ENCODE measurements around the gene PROCA1.

Gene PROCA1

DNA sequence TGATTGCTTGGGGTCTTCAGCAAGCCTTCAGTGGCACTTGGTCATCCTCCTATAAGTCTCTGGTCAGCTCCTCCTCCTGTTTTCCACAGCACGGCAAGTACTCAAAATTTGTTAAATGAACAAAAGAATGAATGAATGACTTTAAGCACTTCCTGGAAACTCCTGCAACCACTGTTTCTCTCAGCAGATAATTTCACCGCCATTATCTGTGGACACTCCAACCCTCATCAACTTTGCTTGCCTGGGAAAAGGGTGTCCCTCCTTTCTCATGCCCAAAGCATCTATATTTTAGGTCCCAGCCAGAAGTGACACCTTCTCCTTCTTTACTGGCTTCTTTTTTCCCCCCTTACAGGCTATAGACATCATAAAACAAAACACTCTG, 4.4 kb downstream of the PROCA1 start:
- H3K4me3 ChIP-seq (ENCODE audit: low read depth, low read length): no peak overlapping the region
- DNase-seq (ENCODE audit: low read depth): no peak
- TF ChIP-seq MYC (IDR thresholded peaks at IDR 0.05; ENCODE audit: low read depth, low read length): no peak
- TF ChIP-seq, protein P1, sequence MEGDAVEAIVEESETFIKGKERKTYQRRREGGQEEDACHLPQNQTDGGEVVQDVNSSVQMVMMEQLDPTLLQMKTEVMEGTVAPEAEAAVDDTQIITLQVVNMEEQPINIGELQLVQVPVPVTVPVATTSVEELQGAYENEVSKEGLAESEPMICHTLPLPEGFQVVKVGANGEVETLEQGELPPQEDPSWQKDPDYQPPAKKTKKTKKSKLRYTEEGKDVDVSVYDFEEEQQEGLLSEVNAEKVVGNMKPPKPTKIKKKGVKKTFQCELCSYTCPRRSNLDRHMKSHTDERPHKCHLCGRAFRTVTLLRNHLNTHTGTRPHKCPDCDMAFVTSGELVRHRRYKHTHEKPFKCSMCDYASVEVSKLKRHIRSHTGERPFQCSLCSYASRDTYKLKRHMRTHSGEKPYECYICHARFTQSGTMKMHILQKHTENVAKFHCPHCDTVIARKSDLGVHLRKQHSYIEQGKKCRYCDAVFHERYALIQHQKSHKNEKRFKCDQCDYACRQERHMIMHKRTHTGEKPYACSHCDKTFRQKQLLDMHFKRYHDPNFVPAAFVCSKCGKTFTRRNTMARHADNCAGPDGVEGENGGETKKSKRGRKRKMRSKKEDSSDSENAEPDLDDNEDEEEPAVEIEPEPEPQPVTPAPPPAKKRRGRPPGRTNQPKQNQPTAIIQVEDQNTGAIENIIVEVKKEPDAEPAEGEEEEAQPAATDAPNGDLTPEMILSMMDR (IDR thresholded peaks at IDR 0.05; ENCODE audit: low read depth, low read length): no peak
- TF ChIP-seq, protein P2, sequence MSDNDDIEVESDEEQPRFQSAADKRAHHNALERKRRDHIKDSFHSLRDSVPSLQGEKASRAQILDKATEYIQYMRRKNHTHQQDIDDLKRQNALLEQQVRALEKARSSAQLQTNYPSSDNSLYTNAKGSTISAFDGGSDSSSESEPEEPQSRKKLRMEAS (IDR thresholded peaks at IDR 0.05; ENCODE audit: low read depth, low read length): no peak
- TF ChIP-seq POLR2A (IDR thresholded peaks at IDR 0.05; ENCODE audit: extremely low read depth, insufficient read length): no peak

GRCh38 chr17:28706471-28707338, 5.0 kb downstream of the PROCA1 start:
- TF ChIP-seq, protein P1 (IDR thresholded peaks at IDR 0.05; ENCODE audit: low read depth, low read length): no peak
- TF ChIP-seq POLR2A (IDR thresholded peaks at IDR 0.05; ENCODE audit: extremely low read depth, insufficient read length): no peak
- TF ChIP-seq, protein P2 (IDR thresholded peaks at IDR 0.05; ENCODE audit: low read depth, low read length): no peak
- TF ChIP-seq MYC (IDR thresholded peaks at IDR 0.05; ENCODE audit: low read depth, low read length): no peak
- no peak overlapping the region for H3K4me3 ChIP-seq (ENCODE audit: low read depth, low read length)
- DNase-seq (ENCODE audit: low read depth): no peak

DNA sequence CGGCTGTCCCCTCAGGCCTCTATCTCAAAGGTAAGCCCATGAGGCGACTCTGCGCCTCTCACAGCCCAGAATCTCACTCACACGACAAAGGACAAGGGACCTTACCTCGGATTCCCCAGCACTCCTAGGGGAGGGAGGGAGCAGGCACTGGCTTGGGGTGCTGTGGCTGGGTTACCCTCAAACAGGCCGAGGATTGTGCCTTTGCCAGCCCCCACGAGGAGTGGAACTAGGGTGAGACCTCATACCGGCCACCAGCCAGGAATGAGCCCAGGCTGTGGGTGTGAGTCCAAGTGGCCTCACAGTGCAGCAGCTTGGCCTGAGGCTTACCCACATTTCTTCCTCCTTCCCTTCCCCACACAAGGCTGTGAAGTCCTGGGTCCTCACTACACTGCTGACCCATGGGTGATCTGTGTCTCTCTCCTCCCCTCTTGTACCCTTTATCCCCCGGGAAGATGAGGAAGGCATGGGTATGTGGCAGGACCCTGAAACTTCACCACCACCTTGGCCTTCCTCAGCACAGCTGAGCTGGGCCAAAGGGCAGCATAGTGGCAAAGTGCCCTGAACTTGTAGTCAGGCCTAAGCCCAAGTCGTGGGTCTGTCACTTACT, 5.9 kb downstream of the PROCA1 start:
- no peak overlapping the region for H3K4me3 ChIP-seq (ENCODE audit: low read depth, low read length)
- TF ChIP-seq, protein P1 (IDR thresholded peaks at IDR 0.05; ENCODE audit: low read depth, low read length): no peak
- TF ChIP-seq POLR2A (IDR thresholded peaks at IDR 0.05; ENCODE audit: extremely low read depth, insufficient read length): no peak
- TF ChIP-seq MYC (IDR thresholded peaks at IDR 0.05; ENCODE audit: low read depth, low read length): no peak
- TF ChIP-seq, protein P2 (IDR thresholded peaks at IDR 0.05; ENCODE audit: low read depth, low read length): no peak
- DNase-seq (ENCODE audit: low read depth): no peak

DNA sequence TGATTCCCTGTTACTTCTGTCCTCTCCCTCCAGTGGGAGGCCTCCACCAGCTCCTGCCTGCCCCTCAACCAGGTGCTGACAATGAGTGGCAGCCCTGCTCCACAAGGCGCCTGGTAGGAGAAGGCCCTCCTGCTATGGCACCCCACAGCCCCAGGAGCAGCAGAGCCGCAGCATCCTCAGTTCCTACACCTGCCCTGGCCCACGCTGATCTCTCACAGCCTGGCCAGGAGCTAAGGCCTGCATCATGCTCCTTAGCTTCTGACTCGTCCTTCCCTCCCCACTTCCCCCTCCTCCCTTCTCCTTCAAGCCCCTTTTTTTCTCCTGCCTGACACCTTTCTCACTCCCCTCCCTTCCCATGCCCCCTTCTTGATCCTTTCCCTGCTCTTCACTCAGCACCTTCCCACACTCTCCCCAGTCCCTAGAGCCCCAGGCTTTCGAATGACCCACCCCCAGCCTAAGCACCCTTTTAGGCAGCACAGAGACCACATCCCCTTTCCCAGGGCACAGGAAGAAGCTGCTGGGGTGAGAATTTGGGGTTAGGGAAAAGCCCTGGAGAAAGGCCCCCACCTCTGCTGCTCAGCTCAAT, 6.5 kb downstream of the PROCA1 start:
- no peak overlapping the region for H3K4me3 ChIP-seq (ENCODE audit: low read depth, low read length)
- DNase-seq (ENCODE audit: low read depth): no peak
- TF ChIP-seq, protein P1 (IDR thresholded peaks at IDR 0.05; ENCODE audit: low read depth, low read length): no peak
- TF ChIP-seq, protein P2 (IDR thresholded peaks at IDR 0.05; ENCODE audit: low read depth, low read length): no peak
- TF ChIP-seq POLR2A (IDR thresholded peaks at IDR 0.05; ENCODE audit: extremely low read depth, insufficient read length): no peak
- no peak for TF ChIP-seq MYC (IDR thresholded peaks at IDR 0.05; ENCODE audit: low read depth, low read length)

DNA sequence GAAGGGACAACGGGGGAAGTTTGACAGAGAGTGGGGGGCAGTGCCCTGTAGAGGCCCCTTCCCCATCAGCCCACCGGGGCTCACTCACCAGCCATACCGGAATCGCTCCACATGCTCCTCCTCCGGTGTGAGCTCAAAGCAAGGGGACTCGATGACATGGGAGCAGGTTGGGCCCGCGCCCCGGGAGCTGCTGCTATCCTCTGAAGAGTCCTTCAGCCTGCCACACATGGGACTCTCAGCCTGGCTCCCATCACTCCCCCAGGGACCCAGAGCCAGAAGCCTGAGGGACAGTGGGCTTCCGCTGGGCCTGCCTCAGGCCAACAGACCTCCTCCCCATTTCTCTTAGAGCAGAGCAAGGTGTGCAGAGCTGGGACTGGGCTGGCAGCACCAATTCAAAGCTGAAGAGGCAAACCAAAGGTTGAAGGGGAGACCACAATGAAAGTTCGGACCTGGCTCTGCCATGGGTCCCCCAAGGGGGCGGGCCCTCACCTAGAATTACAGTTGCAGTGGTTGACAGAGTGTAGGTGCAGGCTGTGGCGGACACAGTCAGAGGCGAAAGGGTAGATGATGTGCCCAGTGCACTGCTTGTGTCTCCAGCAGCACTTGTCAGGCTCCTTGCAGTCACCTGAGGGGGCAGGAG, 7.3 kb downstream of the PROCA1 start:
- TF ChIP-seq POLR2A (IDR thresholded peaks at IDR 0.05; ENCODE audit: extremely low read depth, insufficient read length) (no peak), MYC (IDR thresholded peaks at IDR 0.05; ENCODE audit: low read depth, low read length) (no peak)
- TF ChIP-seq, protein P1 (IDR thresholded peaks at IDR 0.05; ENCODE audit: low read depth, low read length): no peak
- TF ChIP-seq, protein P2 (IDR thresholded peaks at IDR 0.05; ENCODE audit: low read depth, low read length): no peak
- no peak overlapping the region for H3K4me3 ChIP-seq (ENCODE audit: low read depth, low read length)
- no peak for DNase-seq (ENCODE audit: low read depth)

Measured in NB4 (cell line).